Keratinocyte (primary cell): ENCODE data around the gene BAIAP3. TPM values are rescaled to one million over a fixed set of nuclear protein-coding genes. Genes with fewer than 3 reads are reported as not detected.
A peak's percentile ranks its signal among the peaks of the same experiment; 100 is the strongest.

Source experiments
- DNase-seq: peaks from one replicate; pipeline ENCODE4 v3.0.0-alpha.2; 2011; ENCODE audit warnings: low read depth, missing footprints, low spot score
- FAIRE-seq: peaks from 2 replicates; lab custom pipeline; 2011; peaks lifted over from hg19 to GRCh38; lab: Jason Lieb, UNC
- H2AFZ ChIP-seq: 2 replicates; pipeline ENCODE4 v1.6.0; 2012; ENCODE audit warnings: low read length, control low read depth, inconsistent platforms; ENCODE audit not compliant: control insufficient read depth
- H3K27ac ChIP-seq: 2 replicates; pipeline ENCODE4 v1.5.1; 2011; ENCODE audit warnings: low read length; ENCODE audit not compliant: control insufficient read depth, insufficient read depth
- H3K27me3 ChIP-seq: 3 replicates; pipeline ENCODE4 v1.6.0; 2011; ENCODE audit warnings: low read length; ENCODE audit not compliant: control insufficient read depth, insufficient read depth; ENCODE audit errors: extremely low read depth
- H3K36me3 ChIP-seq, 2 experiments: 2 replicates in 1 of 2; 3 replicates in 1 of 2; pipeline ENCODE4 v1.5.1; 2011; ENCODE audit warnings: low read length in 2 of 2, mild to moderate bottlenecking in 1 of 2; ENCODE audit not compliant: control insufficient read depth in 2 of 2, insufficient read depth in 2 of 2; ENCODE audit errors: extremely low read depth in 1 of 2
- H3K4me1 ChIP-seq: 3 replicates; pipeline ENCODE4 v1.5.1; 2011; ENCODE audit warnings: low read length; ENCODE audit not compliant: control insufficient read depth, insufficient read depth; ENCODE audit errors: extremely low read depth
- H3K4me2 ChIP-seq: 3 replicates; pipeline ENCODE4 v1.6.0; 2011; ENCODE audit warnings: low read depth, low read length; ENCODE audit not compliant: control insufficient read depth, insufficient read depth; ENCODE audit errors: extremely low read depth
- H3K4me3 ChIP-seq, 3 experiments: fragments of 200-600 bp in 1 of 3; sonication (generic) in 1 of 3; 2 replicates in 2 of 3; 3 replicates in 1 of 3; pipeline ENCODE4 v1.5.1; 2011 to 2016; ENCODE audit warnings: low read length in 3 of 3, mild to moderate bottlenecking in 3 of 3, control low read depth in 2 of 3, inconsistent platforms in 1 of 3, low read depth in 1 of 3, mixed read lengths in 1 of 3, mixed run types in 1 of 3, moderate library complexity in 1 of 3; ENCODE audit not compliant: control insufficient read depth in 2 of 3, insufficient read depth in 2 of 3; ENCODE audit errors: extremely low read depth in 1 of 3
- H3K79me2 ChIP-seq: 2 replicates; pipeline ENCODE4 v1.6.0; 2012; ENCODE audit warnings: low read length; ENCODE audit not compliant: control insufficient read depth, insufficient read depth
- H3K9ac ChIP-seq: 3 replicates; pipeline ENCODE4 v1.6.0; 2011; ENCODE audit warnings: low read length; ENCODE audit not compliant: control insufficient read depth, insufficient read depth; ENCODE audit errors: extremely low read depth
- H3K9me1 ChIP-seq: 3 replicates; pipeline ENCODE4 v1.6.0; 2011; ENCODE audit warnings: low read length; ENCODE audit not compliant: control insufficient read depth, insufficient read depth; ENCODE audit errors: extremely low read depth
- H3K9me3 ChIP-seq: 2 replicates; pipeline ENCODE4 v1.5.1; 2012; ENCODE audit warnings: low read depth, low read length; ENCODE audit not compliant: control insufficient read depth
- H4K20me1 ChIP-seq: 3 replicates; pipeline ENCODE4 v1.6.0; 2011; ENCODE audit warnings: low read length; ENCODE audit not compliant: control insufficient read depth, insufficient read depth; ENCODE audit errors: extremely low read depth
- CTCF ChIP-seq, 3 experiments: IDR thresholded peaks in 1 of 3; conservative IDR thresholded peaks in 1 of 3; optimal IDR thresholded peaks in 1 of 3; 2 replicates in 2 of 3; 3 replicates in 1 of 3; pipeline versions ENCODE3 to v1.5.1; 2011; ENCODE audit warnings: low read length in 3 of 3, mild to moderate bottlenecking in 3 of 3, moderate library complexity in 2 of 3, control low read depth in 1 of 3, inconsistent platforms in 1 of 3; ENCODE audit not compliant: insufficient read depth in 2 of 3; ENCODE audit errors: extremely low read depth in 1 of 3
- EZH2 ChIP-seq: IDR thresholded peaks from one replicate; pipeline ENCODE4 v1.6.1; 2012; ENCODE audit warnings: inconsistent platforms, mild to moderate bottlenecking, low read length, moderate library complexity
- dilution Hi-C: fragments of 300-500 bp; cut with MboI; formaldehyde crosslinking; loops from one replicate; pipeline ENCODE4 v1.7.0; 2020; ENCODE audit warnings: low sequenced_read_pairs; ENCODE audit not compliant: extremely low pct_ligation_motif_present
- polyA plus RNA-seq, 5 experiments: library from polyadenylated mRNA; depleted of rRNA in 3 of 5; stranded (reverse) in 3 of 5; stranded (forward) in 1 of 5; unstranded in 1 of 5; fragments of >200 nt; gene quantifications; 1 replicate in 1 of 5; 2 replicates in 3 of 5; 3 replicates in 1 of 5; pipeline versions ENCODE4 v1.2.1 to v1.2.3, GENCODE V29; 2011 to 2012; ENCODE audit warnings: missing spikeins in 2 of 5, low read depth in 1 of 5, low replicate concordance in 1 of 5

Gene BAIAP3
- polyA plus RNA-seq, 1 donor (not counting 4 experiments of a cell fraction or from before 2014, with no cell fraction given) = not detected

- dilution Hi-C loops = no loop called here
Measured at GRCh38 chr16:1347286-1347855, 13.9 kb downstream of the BAIAP3 start.

GRCh38 chr16:1347962-1348361 lies 14.5 kb downstream of the BAIAP3 start:
- no peak for FAIRE-seq
- Histone ChIP-seq H3K4me2 (no peak overlapping the region), H3K9me1 (no peaks in the 10 kb centered on the region), H3K79me2 (peaks cover 26% of the 10 kb centered on the region), H3K9ac (no peak overlapping the region), H3K36me3 (peaks cover 12 to 15% of the 10 kb centered on the region in 2 experiments), H3K27me3 (peaks cover 6% of the 10 kb centered on the region), H3K9me3 (no peaks in the 10 kb centered on the region), H3K27ac (no peak overlapping the region), H3K4me3 (no peak overlapping the region), H3K4me1 (peaks cover 30% of the 10 kb centered on the region), H4K20me1 (peaks cover 2% of the 10 kb centered on the region), H2AFZ (no peak overlapping the region)
- DNase-seq = no peak
- no peak for TF ChIP-seq EZH2
- TF ChIP-seq CTCF (optimal IDR thresholded peaks at IDR 0.05 in 1 of 3, IDR thresholded peaks at IDR 0.05 in 1 of 3, conservative IDR thresholded peaks at IDR 0.05 in 1 of 3; ENCODE audit: extremely low read depth in 1 of 3, insufficient read depth in 2 of 3, low read length in 3 of 3) = no peak
- dilution Hi-C loops = no loop called here

More at GRCh38 chr16:1347286-1347855, 13.9 kb downstream of the BAIAP3 start:
- no peak overlapping the region for H3K4me3 ChIP-seq
- H3K9me3 ChIP-seq = no peaks in the 10 kb centered on the region
- H3K9ac ChIP-seq = no peak overlapping the region
- FAIRE-seq (no peak), DNase-seq (no peak)
- TF ChIP-seq CTCF (optimal IDR thresholded peaks at IDR 0.05 in 1 of 3, IDR thresholded peaks at IDR 0.05 in 1 of 3, conservative IDR thresholded peaks at IDR 0.05 in 1 of 3; ENCODE audit: extremely low read depth in 1 of 3, insufficient read depth in 2 of 3, low read length in 3 of 3) (peak in 1 of 3 experiments; percentile 2), EZH2 (no peak)
- peaks cover 6% of the 10 kb centered on the region for H3K27me3 ChIP-seq
- H2AFZ ChIP-seq = no peak overlapping the region
- H3K9me1 ChIP-seq = no peaks in the 10 kb centered on the region
- peaks cover 2% of the 10 kb centered on the region for H4K20me1 ChIP-seq
- peak overlapping the region; percentile 27 for H3K4me2 ChIP-seq
- peaks cover 29% of the 10 kb centered on the region for H3K4me1 ChIP-seq
- no peak overlapping the region for H3K27ac ChIP-seq
- peaks cover 21% of the 10 kb centered on the region for H3K79me2 ChIP-seq
- H3K36me3 ChIP-seq = peaks cover 12 to 15% of the 10 kb centered on the region in 2 experiments
